HepG2 (cell line): ENCODE data around the gene ZKSCAN1. TPM values are rescaled to one million over a fixed set of nuclear protein-coding genes. Genes with fewer than 3 reads are reported as not detected.
A peak's percentile ranks its signal among the peaks of the same experiment; 100 is the strongest.

Experiments used
- ATAC-seq: fragments of 200-7000 bp; cut with Tn5 transposase; 3 replicates; pipeline ENCODE4 v1.9.1; 2020; ENCODE audit warnings: mild to moderate bottlenecking, moderate library complexity
- BruUV-seq: library from RNA; stranded (reverse); fragments of 400-500 nt; replicated peaks from 2 replicates; lab custom pipeline; 2021; lab: Mats Ljungman, UMichigan
- CTCF ChIA-PET: fragments of 300-600 bp; formaldehyde crosslinking; extraction: SDS; loops from one replicate; lab custom pipeline; 2021; ENCODE audit warnings: low total read pairs, inconsistent platforms, low intra/inter-chr PET ratio; lab: Yijun Ruan, JAX
- POLR2A ChIA-PET: fragments of 350-600 bp; sonication (Branson Sonifier 250); formaldehyde crosslinking; loops from one replicate; lab custom pipeline; 2020; ENCODE audit warnings: antibody characterized with exemption, inconsistent platforms; lab: Yijun Ruan, JAX
- DNase-seq: peaks from one replicate; pipeline ENCODE4 v3.0.0-alpha.2; 2015; ENCODE audit warnings: low spot score
- FAIRE-seq: peaks from 3 replicates; lab custom pipeline; 2011; peaks lifted over from hg19 to GRCh38; lab: Jason Lieb, UNC
- H2AFZ ChIP-seq: one replicate; pipeline ENCODE4 v1.6.1; 2011; ENCODE audit warnings: low read length, inconsistent platforms
- H3K27ac ChIP-seq: fragments of 300-600 bp; 3 replicates; pipeline ENCODE4 v1.8.0; 2011; ENCODE audit warnings: mixed run types, mild to moderate bottlenecking, mixed read lengths, low read length, inconsistent platforms; ENCODE audit not compliant: insufficient read depth; ENCODE audit errors: extremely low read length
- H3K27me3 ChIP-seq, 2 experiments: fragments of 200-600 bp in 1 of 2; 2 replicates in 1 of 2; 3 replicates in 1 of 2; pipeline versions ENCODE4 v1.6.0 to v1.8.0; 2011; ENCODE audit warnings: low read length in 2 of 2, mild to moderate bottlenecking in 2 of 2, moderate library complexity in 2 of 2, inconsistent platforms in 1 of 2; ENCODE audit not compliant: insufficient read depth in 2 of 2, control insufficient read depth in 1 of 2
- H3K36me3 ChIP-seq, 2 experiments: fragments of 200-600 bp in 1 of 2; replicated peaks in 1 of 2; 2 replicates in 1 of 2; 3 replicates in 1 of 2; pipeline versions ENCODE4 v1.5.1 to v1.8.0; 2011; ENCODE audit warnings: low read length in 2 of 2, inconsistent platforms in 1 of 2; ENCODE audit not compliant: insufficient read depth in 2 of 2, control insufficient read depth in 1 of 2
- H3K4me1 ChIP-seq: 2 replicates; pipeline ENCODE4 v1.5.1; 2012; ENCODE audit warnings: low read length, inconsistent platforms; ENCODE audit not compliant: insufficient read depth
- H3K4me2 ChIP-seq: 2 replicates; pipeline ENCODE4 v1.6.0; 2011; ENCODE audit warnings: low read depth, low read length, inconsistent platforms
- H3K4me3 ChIP-seq, 3 experiments: fragments of 200-600 bp in 1 of 3; sonication (generic), shearing (Covaris generic) in 1 of 3; replicated peaks in 1 of 3; 2 replicates each; pipeline ENCODE4 v1.5.1; 2011 to 2016; ENCODE audit warnings: low read length in 3 of 3, inconsistent platforms in 2 of 3, low read depth in 2 of 3, mild to moderate bottlenecking in 2 of 3, control low read depth in 1 of 3, mixed read lengths in 1 of 3; ENCODE audit not compliant: insufficient read depth in 1 of 3
- H3K79me2 ChIP-seq: one replicate; pipeline ENCODE4 v1.6.1; 2011; ENCODE audit warnings: low read length, inconsistent platforms; ENCODE audit not compliant: insufficient read depth
- H3K9ac ChIP-seq: 2 replicates; pipeline ENCODE4 v1.6.0; 2011; ENCODE audit warnings: mild to moderate bottlenecking, low read depth, low read length, inconsistent platforms; ENCODE audit not compliant: insufficient read depth
- H3K9me3 ChIP-seq: 2 replicates; pipeline ENCODE4 v1.5.1; 2012; ENCODE audit warnings: mild to moderate bottlenecking, low read length
- H4K20me1 ChIP-seq: 2 replicates; pipeline ENCODE4 v1.6.0; 2011; ENCODE audit warnings: inconsistent platforms, mild to moderate bottlenecking, low read length, moderate library complexity; ENCODE audit not compliant: insufficient read depth
- CEBPB ChIP-seq: IDR thresholded peaks from 2 replicates; pipeline ENCODE4 v1.6.1; 2011; ENCODE audit warnings: low read depth, low read length, improper control_type of control experiment, borderline replicate concordance
- FOXK2 ChIP-seq: fragments of 450-650 bp; IDR thresholded peaks from 2 replicates; pipeline ENCODE4 v1.6.1; 2016
- POGZ ChIP-seq: sonication (generic); formaldehyde crosslinking; IDR thresholded peaks from 2 replicates; pipeline ENCODE4 v1.4.0; 2020; ENCODE audit warnings: mild to moderate bottlenecking, missing genetic modification reagents
- RXRB ChIP-seq: IDR thresholded peaks from 2 replicates; pipeline ENCODE4 v1.6.1; 2016; ENCODE audit warnings: borderline replicate concordance, missing genetic modification reagents, missing compliant biosample characterization
- SSRP1 ChIP-seq: IDR thresholded peaks from 2 replicates; pipeline ENCODE4 v1.6.1; 2016; ENCODE audit warnings: control low read depth
- ZNF44 ChIP-seq: sonication (generic); formaldehyde crosslinking; IDR thresholded peaks from 2 replicates; pipeline ENCODE4 v1.5.1; 2020; ENCODE audit warnings: mild to moderate bottlenecking, missing genetic modification reagents
- ZNF746 ChIP-seq: sonication (generic); formaldehyde crosslinking; IDR thresholded peaks from 2 replicates; pipeline ENCODE4 v1.8.0; 2022; ENCODE audit warnings: mild to moderate bottlenecking, missing genetic modification reagents
- WGBS: methylation state at CpG from one replicate; pipeline ENCODE4 v1.1.6; 2017; ENCODE audit warnings: low lambda C conversion rate; 5-methylcytosine and 5-hydroxymethylcytosine counted together
- in situ Hi-C: cut with HindIII; loops from 2 replicates; pipeline ENCODE4 v1.10.0; 2017; ENCODE audit warnings: low pct_unique_long_range_greater_than_20kb; ENCODE audit not compliant: extremely low pct_ligation_motif_present
- intact Hi-C: fragments of 100-400 bp; cut with micrococcal nuclease; formaldehyde crosslinking; loops from one replicate; pipeline ENCODE4 v1.10.0; 2022; ENCODE audit not compliant: unreplicated experiment
- polyA plus RNA-seq, 8 experiments: library from polyadenylated mRNA; depleted of rRNA in 3 of 8; stranded (reverse) in 7 of 8; unstranded in 1 of 8; fragments of >200 nt; fragmentation: Illumina TruSeq in 4 of 8; extraction: Trizol in 4 of 8; gene quantifications; 2 replicates each; pipeline versions ENCODE4 v1.2.1 to v1.2.3, GENCODE V29; 2011 to 2016; ENCODE audit warnings: low read depth in 4 of 8, missing spikeins in 1 of 8, mixed read lengths in 1 of 8; ENCODE audit not compliant: insufficient read depth in 1 of 8
- total RNA-seq, 5 experiments: library from RNA; depleted of rRNA; stranded (reverse); fragments of >200 nt; fragmentation: Illumina TruSeq; extraction: Trizol; gene quantifications; 2 replicates each; pipeline ENCODE4 v1.2.3, GENCODE V29; 2016; ENCODE audit warnings: low read depth in 1 of 5
- TF ChIP-seq, protein P1 (sequence below): sonication (generic); formaldehyde crosslinking; IDR thresholded peaks from 2 replicates; pipeline ENCODE4 v1.5.1; 2020; ENCODE audit warnings: missing genetic modification reagents, mild to moderate bottlenecking, borderline replicate concordance
- TF ChIP-seq, protein P2 (sequence below): sonication (generic); formaldehyde crosslinking; IDR thresholded peaks from 2 replicates; pipeline ENCODE4 v1.4.0; 2020; ENCODE audit warnings: missing genetic modification reagents, borderline replicate concordance

ZKSCAN1 gene
- total and polyA plus RNA-seq, 2 of the 13 experiments (the other 11 are each of a cell fraction or from before 2014, with no cell fraction given): 46.4 to 60.6 TPM

- TF ChIP-seq, protein P1, sequence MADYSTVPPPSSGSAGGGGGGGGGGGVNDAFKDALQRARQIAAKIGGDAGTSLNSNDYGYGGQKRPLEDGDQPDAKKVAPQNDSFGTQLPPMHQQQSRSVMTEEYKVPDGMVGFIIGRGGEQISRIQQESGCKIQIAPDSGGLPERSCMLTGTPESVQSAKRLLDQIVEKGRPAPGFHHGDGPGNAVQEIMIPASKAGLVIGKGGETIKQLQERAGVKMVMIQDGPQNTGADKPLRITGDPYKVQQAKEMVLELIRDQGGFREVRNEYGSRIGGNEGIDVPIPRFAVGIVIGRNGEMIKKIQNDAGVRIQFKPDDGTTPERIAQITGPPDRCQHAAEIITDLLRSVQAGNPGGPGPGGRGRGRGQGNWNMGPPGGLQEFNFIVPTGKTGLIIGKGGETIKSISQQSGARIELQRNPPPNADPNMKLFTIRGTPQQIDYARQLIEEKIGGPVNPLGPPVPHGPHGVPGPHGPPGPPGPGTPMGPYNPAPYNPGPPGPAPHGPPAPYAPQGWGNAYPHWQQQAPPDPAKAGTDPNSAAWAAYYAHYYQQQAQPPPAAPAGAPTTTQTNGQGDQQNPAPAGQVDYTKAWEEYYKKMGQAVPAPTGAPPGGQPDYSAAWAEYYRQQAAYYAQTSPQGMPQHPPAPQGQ (CRISPR knock-in tag): 0 out of 2 replicates have a peak, but pooled peaks have one; percentile 38
- TF ChIP-seq SSRP1 (CRISPR knock-in tag): 0 out of 2 replicates have a peak, but pooled peaks have one; percentile 33
- peak; percentile 87 for TF ChIP-seq CEBPB
Observed at GRCh38 chr7:100012385-100013327, 2.7 kb upstream of the ZKSCAN1 start (continued).

GRCh38 chr7:100013328-100013676 is 2.1 kb upstream of the ZKSCAN1 start:
- no peak overlapping the region for H3K9ac ChIP-seq
- in situ Hi-C loops: no loop called here
- DNase-seq (no peak), FAIRE-seq (no peak), ATAC-seq (no peak)
- H3K9me3 ChIP-seq: no peaks in the 10 kb centered on the region
- no peak overlapping the region for H2AFZ ChIP-seq
- no peaks in the 10 kb centered on the region; a peak in 1 of 5 replicates for H3K36me3 ChIP-seq
- H4K20me1 ChIP-seq: 0 out of 2 replicates have a peak, but pooled peaks cover 9% of the 10 kb centered on the region
- no peak overlapping the region for H3K4me3 ChIP-seq
- ChIA-PET POLR2A (interaction anchor here (1.5 to 6.6 kb wide), 4 partner anchors 11 to 36 kb away, joined by 6 to 212 read pairs (median 12); partner anchors contain the start of gene ZSCAN21), CTCF (no interaction called here)
- intact Hi-C loops: no loop called here
- peaks cover 82% of the 10 kb centered on the region for H3K4me1 ChIP-seq
- H3K4me2 ChIP-seq: no peak overlapping the region
- peaks cover 28% of the 10 kb centered on the region for H3K79me2 ChIP-seq
- no peaks in the 10 kb centered on the region; a peak in 1 of 5 replicates for H3K27me3 ChIP-seq
- H3K27ac ChIP-seq: peak overlapping the region; percentile 73
- WGBS: 89% methylated on average over 3 of the region's 3 CpGs
- BruUV-seq: no TSS peak
- TF ChIP-seq, protein P2, sequence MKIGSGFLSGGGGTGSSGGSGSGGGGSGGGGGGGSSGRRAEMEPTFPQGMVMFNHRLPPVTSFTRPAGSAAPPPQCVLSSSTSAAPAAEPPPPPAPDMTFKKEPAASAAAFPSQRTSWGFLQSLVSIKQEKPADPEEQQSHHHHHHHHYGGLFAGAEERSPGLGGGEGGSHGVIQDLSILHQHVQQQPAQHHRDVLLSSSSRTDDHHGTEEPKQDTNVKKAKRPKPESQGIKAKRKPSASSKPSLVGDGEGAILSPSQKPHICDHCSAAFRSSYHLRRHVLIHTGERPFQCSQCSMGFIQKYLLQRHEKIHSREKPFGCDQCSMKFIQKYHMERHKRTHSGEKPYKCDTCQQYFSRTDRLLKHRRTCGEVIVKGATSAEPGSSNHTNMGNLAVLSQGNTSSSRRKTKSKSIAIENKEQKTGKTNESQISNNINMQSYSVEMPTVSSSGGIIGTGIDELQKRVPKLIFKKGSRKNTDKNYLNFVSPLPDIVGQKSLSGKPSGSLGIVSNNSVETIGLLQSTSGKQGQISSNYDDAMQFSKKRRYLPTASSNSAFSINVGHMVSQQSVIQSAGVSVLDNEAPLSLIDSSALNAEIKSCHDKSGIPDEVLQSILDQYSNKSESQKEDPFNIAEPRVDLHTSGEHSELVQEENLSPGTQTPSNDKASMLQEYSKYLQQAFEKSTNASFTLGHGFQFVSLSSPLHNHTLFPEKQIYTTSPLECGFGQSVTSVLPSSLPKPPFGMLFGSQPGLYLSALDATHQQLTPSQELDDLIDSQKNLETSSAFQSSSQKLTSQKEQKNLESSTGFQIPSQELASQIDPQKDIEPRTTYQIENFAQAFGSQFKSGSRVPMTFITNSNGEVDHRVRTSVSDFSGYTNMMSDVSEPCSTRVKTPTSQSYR (CRISPR knock-in tag): no peak
- TF ChIP-seq FOXK2 (no peak), ZNF44 (CRISPR knock-in tag) (no peak), RXRB (CRISPR knock-in tag) (no peak), POGZ (no peak), ZNF746 (no peak)
